OCI-LY7 (cell line): ENCODE results near the gene ACP7. TPM values are rescaled to one million over a fixed set of nuclear protein-coding genes. Genes with fewer than 3 reads are reported as not detected.

Source experiments
- BruUV-seq: library from RNA; stranded (reverse); fragments of 400-500 nt; replicated peaks from 2 replicates; lab custom pipeline; 2021; lab: Mats Ljungman, UMichigan
- CTCF ChIA-PET: fragments of 300-600 bp; sonication (Branson Sonifier 250); formaldehyde crosslinking; loops from one replicate; lab custom pipeline; 2022; ENCODE audit warnings: antibody characterized with exemption; ENCODE audit not compliant: unreplicated experiment; lab: Charles Lee
- POLR2A ChIA-PET: fragments of 300-600 bp; sonication (Branson Sonifier 250); formaldehyde crosslinking; loops from one replicate; lab custom pipeline; 2022; ENCODE audit warnings: antibody characterized with exemption; lab: Charles Lee
- DNase-seq: peaks from one replicate; pipeline ENCODE4 v3.0.0-alpha.2; 2015; ENCODE audit warnings: low spot score
- H2AFZ ChIP-seq: fragments of 200-600 bp; sonication (generic), shearing (Covaris generic); 2 replicates; pipeline ENCODE4 v1.6.1; 2014; ENCODE audit warnings: mild to moderate bottlenecking, antibody characterized with exemption, low read length, moderate library complexity
- H3K27ac ChIP-seq: fragments of 200-600 bp; sonication (generic); 2 replicates; pipeline ENCODE4 v1.5.1; 2014; ENCODE audit warnings: mixed run types, low read depth, mild to moderate bottlenecking, moderate library complexity, low read length, inconsistent platforms; ENCODE audit not compliant: poor library complexity, severe bottlenecking
- H3K36me3 ChIP-seq: fragments of 200-600 bp; sonication (generic); 2 replicates; pipeline ENCODE4 v1.6.1; 2014; ENCODE audit warnings: mild to moderate bottlenecking, antibody characterized with exemption, low read length, moderate library complexity, mixed read lengths; ENCODE audit not compliant: insufficient read depth
- H3K4me1 ChIP-seq: fragments of 200-600 bp; sonication (generic); 2 replicates; pipeline ENCODE4 v1.5.1; 2014; ENCODE audit warnings: mild to moderate bottlenecking, low read length; ENCODE audit not compliant: insufficient read depth, poor library complexity, severe bottlenecking
- H3K4me2 ChIP-seq: fragments of 200-600 bp; sonication (generic); 2 replicates; pipeline ENCODE4 v1.6.1; 2014; ENCODE audit warnings: mild to moderate bottlenecking, low read length
- H3K4me3 ChIP-seq: fragments of 200-600 bp; sonication (generic); 2 replicates; pipeline ENCODE4 v1.5.1; 2014; ENCODE audit warnings: mild to moderate bottlenecking, low read depth, low read length; ENCODE audit not compliant: poor library complexity, severe bottlenecking
- H3K79me2 ChIP-seq: fragments of 200-600 bp; sonication (generic); 2 replicates; pipeline ENCODE4 v1.6.1; 2016; ENCODE audit warnings: low read depth, mild to moderate bottlenecking, low read length, moderate library complexity, mixed read lengths; ENCODE audit not compliant: insufficient read depth
- H3K9me2 ChIP-seq: fragments of 200-600 bp; sonication (generic); 2 replicates; pipeline ENCODE4 v1.6.1; 2016; ENCODE audit warnings: mild to moderate bottlenecking, low read length, mixed read lengths; ENCODE audit not compliant: insufficient read depth
- H3K9me3 ChIP-seq: fragments of 200-600 bp; sonication (generic); 2 replicates; pipeline ENCODE4 v1.6.1; 2014; ENCODE audit warnings: mild to moderate bottlenecking, mixed run types, low read length, mixed read lengths
- H4K20me1 ChIP-seq: fragments of 200-600 bp; sonication (generic); 2 replicates; pipeline ENCODE4 v1.6.1; 2014; ENCODE audit warnings: mild to moderate bottlenecking, antibody characterized with exemption, low read length, moderate library complexity, mixed read lengths; ENCODE audit not compliant: insufficient read depth
- CTCF ChIP-seq: fragments of 200-600 bp; sonication (generic); conservative IDR thresholded peaks from 2 replicates; pipeline ENCODE4 v1.5.1; 2014; ENCODE audit warnings: mild to moderate bottlenecking, antibody characterized with exemption, low read length, moderate library complexity, mixed read lengths
- EZH2phosphoT487 ChIP-seq: fragments of 200-600 bp; sonication (generic); IDR thresholded peaks from 2 replicates; pipeline ENCODE4 v1.6.1; 2018; ENCODE audit warnings: low read depth, borderline replicate concordance, mild to moderate bottlenecking, mixed run types, antibody characterized with exemption, low read length, moderate library complexity, mixed read lengths
- intact Hi-C: fragments of 100-400 bp; cut with micrococcal nuclease; formaldehyde crosslinking; loops from one replicate; pipeline ENCODE4 v1.10.0; 2022; ENCODE audit not compliant: unreplicated experiment
- total RNA-seq, 2 experiments: library from RNA; depleted of rRNA in 1 of 2; stranded (reverse); fragments of >200 nt in 1 of 2; shearing (Covaris generic) in 1 of 2; gene quantifications; 2 replicates each; pipeline ENCODE4 v1.2.3, GENCODE V29; 2014 to 2022

Gene ACP7
- total RNA-seq, 2 experiments from 2014 or later = not detected

- Histone ChIP-seq H3K4me2 (no peak overlapping the region), H2AFZ (no peak overlapping the region), H3K9me2 (no peaks in the 10 kb centered on the region), H3K4me3 (no peak overlapping the region), H3K79me2 (no peaks in the 10 kb centered on the region), H3K36me3 (no peaks in the 10 kb centered on the region), H4K20me1 (no peaks in the 10 kb centered on the region), H3K4me1 (no peaks in the 10 kb centered on the region), H3K9me3 (no peaks in the 10 kb centered on the region), H3K27ac (no peak overlapping the region)
- BruUV-seq = no TSS peak
- intact Hi-C loops = no loop called here
- ChIA-PET CTCF (interaction anchor here (0.6 kb wide), 1 partner anchor 212 kb away, joined by 3 read pairs; no protein-coding TSS in a partner anchor), POLR2A (no interaction called here)
- TF ChIP-seq CTCF (no peak), EZH2phosphoT487 (no peak)
- DNase-seq = no peak
Observed at GRCh38 chr19:39098365-39099269, 14.4 kb downstream of the ACP7 start.

GRCh38 chr19:39099341-39099740 lies 15.2 kb downstream of the ACP7 start:
- H3K9me3 ChIP-seq = no peaks in the 10 kb centered on the region
- H3K9me2 ChIP-seq = no peaks in the 10 kb centered on the region
- CTCF ChIA-PET = no interaction called here
- no peak for DNase-seq
- no peak overlapping the region for H3K4me3 ChIP-seq
- H4K20me1 ChIP-seq = no peaks in the 10 kb centered on the region
- H2AFZ ChIP-seq = no peak overlapping the region
- H3K36me3 ChIP-seq = no peaks in the 10 kb centered on the region
- TF ChIP-seq EZH2phosphoT487 (no peak), CTCF (no peak)
- H3K4me2 ChIP-seq = no peak overlapping the region
- no peaks in the 10 kb centered on the region for H3K79me2 ChIP-seq
- intact Hi-C loops = no loop called here
- no peak overlapping the region for H3K27ac ChIP-seq
- POLR2A ChIA-PET = interaction anchor here (0.7 kb wide), 1 partner anchor 1033 kb away, joined by 3 read pairs; no protein-coding TSS in a partner anchor
- BruUV-seq = no TSS peak
- H3K4me1 ChIP-seq = no peaks in the 10 kb centered on the region
